K562 (cell line): Measurements from ENCODE around the gene CMTR1. TPM values are rescaled to one million over a fixed set of nuclear protein-coding genes. Genes with fewer than 3 reads are reported as not detected.

Experiments
- ATAC-seq: fragments of 200-7000 bp; cut with Tn5 transposase; 3 replicates; pipeline ENCODE4 v1.9.1; 2020; ENCODE audit warnings: moderate library complexity
- BruUV-seq: library from RNA; stranded (reverse); fragments of 400-500 nt; replicated peaks from 2 replicates; lab custom pipeline; 2021; lab: Mats Ljungman, UMichigan
- CTCF ChIA-PET: fragments of 300-600 bp; formaldehyde crosslinking; extraction: SDS; loops from one replicate; lab custom pipeline; 2021; ENCODE audit warnings: low intra/inter-chr PET ratio; lab: Yijun Ruan, JAX
- POLR2A ChIA-PET: fragments of 300-600, 350-650 bp; sonication (Branson Sonifier 250); formaldehyde crosslinking; extraction: SDS; loops from one replicate; lab custom pipeline; 2021; ENCODE audit warnings: antibody characterized with exemption, inconsistent platforms; lab: Yijun Ruan, JAX
- DNase-seq, 4 experiments: peaks; one replicate each; pipeline versions ENCODE4 v3.0.0 to v3.0.0-alpha.2; 2011 to 2018; ENCODE audit warnings: low spot score in 3 of 4, mixed read lengths in 3 of 4; ENCODE audit errors: extremely low read depth in 1 of 4
- FAIRE-seq: peaks from 2 replicates; lab custom pipeline; 2011; peaks lifted over from hg19 to GRCh38; lab: Jason Lieb, UNC
- H2AFZ ChIP-seq: 2 replicates; pipeline ENCODE4 v1.6.0; 2011; ENCODE audit warnings: low read depth, low read length, control low read depth, inconsistent platforms
- H3K27ac ChIP-seq: fragments of 200-600 bp; 3 replicates; pipeline ENCODE4 v1.8.0; 2011; ENCODE audit warnings: low read depth, mild to moderate bottlenecking, control low read depth, inconsistent platforms, low read length, moderate library complexity, mixed read lengths; ENCODE audit errors: extremely low read depth
- H3K27me3 ChIP-seq, 2 experiments: fragments of 300-600 bp in 1 of 2; 2 replicates in 1 of 2; 3 replicates in 1 of 2; pipeline versions ENCODE4 v1.6.0 to v1.8.0; 2011; ENCODE audit warnings: inconsistent platforms in 2 of 2, low read length in 2 of 2, mild to moderate bottlenecking in 1 of 2, mixed read lengths in 1 of 2, moderate library complexity in 1 of 2; ENCODE audit not compliant: control insufficient read depth in 2 of 2, insufficient read depth in 2 of 2
- H3K36me3 ChIP-seq: fragments of 300-600 bp; 3 replicates; pipeline ENCODE4 v1.8.0; 2011; ENCODE audit warnings: mild to moderate bottlenecking, low read length, inconsistent platforms; ENCODE audit not compliant: control insufficient read depth, insufficient read depth
- H3K4me1 ChIP-seq, 2 experiments: fragments of 200-600 bp in 1 of 2; replicated peaks in 1 of 2; 2 replicates in 1 of 2; 3 replicates in 1 of 2; pipeline versions ENCODE4 v1.5.1 to v1.8.0; 2011; ENCODE audit warnings: inconsistent platforms in 2 of 2, low read length in 2 of 2, mild to moderate bottlenecking in 1 of 2, mixed read lengths in 1 of 2, moderate library complexity in 1 of 2; ENCODE audit not compliant: control insufficient read depth in 2 of 2, insufficient read depth in 2 of 2
- H3K4me2 ChIP-seq: 2 replicates; pipeline ENCODE4 v1.6.1; 2011; ENCODE audit warnings: low read length, control low read depth, inconsistent platforms, mixed read lengths; ENCODE audit not compliant: insufficient read depth
- H3K4me3 ChIP-seq: fragments of 200-600 bp; sonication (generic), shearing (Covaris generic); 2 replicates; pipeline ENCODE4 v1.5.1; 2016; ENCODE audit warnings: control low read depth, inconsistent platforms
- H3K79me2 ChIP-seq: fragments of 200-600 bp; 3 replicates; pipeline ENCODE4 v1.8.0; 2011; ENCODE audit warnings: low read length, inconsistent platforms; ENCODE audit not compliant: control insufficient read depth, insufficient read depth
- H3K9ac ChIP-seq, 2 experiments: 2 replicates each; pipeline versions ENCODE4 v1.6.0 to v1.6.1; 2011; ENCODE audit warnings: low read depth in 2 of 2, low read length in 2 of 2, control low read depth in 1 of 2, inconsistent platforms in 1 of 2, mild to moderate bottlenecking in 1 of 2, mixed read lengths in 1 of 2; ENCODE audit not compliant: insufficient read depth in 1 of 2
- H3K9me1 ChIP-seq: one replicate; pipeline ENCODE4 v1.6.0; 2011; ENCODE audit warnings: inconsistent platforms, mild to moderate bottlenecking, low read length, moderate library complexity; ENCODE audit not compliant: control insufficient read depth, insufficient read depth
- H3K9me3 ChIP-seq: replicated peaks from 2 replicates; pipeline ENCODE4 v1.5.1; 2011; ENCODE audit warnings: low read depth, low read length, inconsistent platforms; ENCODE audit not compliant: control insufficient read depth, insufficient read depth
- H4K20me1 ChIP-seq: replicated peaks from 2 replicates; pipeline ENCODE4 v1.6.1; 2011; ENCODE audit warnings: low read length, inconsistent platforms, mixed read lengths; ENCODE audit not compliant: control insufficient read depth, insufficient read depth
- CTCF ChIP-seq, 3 experiments: IDR thresholded peaks in 2 of 3; conservative IDR thresholded peaks in 1 of 3; 2 replicates each; pipeline ENCODE4 v1.5.1; 2011 to 2012; ENCODE audit warnings: low read length in 3 of 3, mild to moderate bottlenecking in 3 of 3, control low read depth in 2 of 3, improper control_type of control experiment in 1 of 3, inconsistent platforms in 1 of 3, low read depth in 1 of 3, mixed read lengths in 1 of 3, moderate library complexity in 1 of 3; ENCODE audit not compliant: insufficient read depth in 2 of 3
- NFIC ChIP-seq: fragments of 450-650 bp; IDR thresholded peaks from 2 replicates; pipeline ENCODE4 v1.6.1; 2017; ENCODE audit warnings: mild to moderate bottlenecking, inconsistent platforms
- ZNF707 ChIP-seq: fragments of 250-450 bp; sonication (Bioruptor Pico); conservative IDR thresholded peaks from 2 replicates; pipeline ENCODE4 v1.8.0; 2022; ENCODE audit warnings: inconsistent platforms, mild to moderate bottlenecking, moderate library complexity
- WGBS: fragments of 100-300 bp; shearing (Covaris generic); methylation state at CpG from one replicate; pipeline ENCODE4 v1.1.6; 2016; ENCODE audit warnings: low coverage, mixed read lengths; ENCODE audit not compliant: insufficient coverage; ENCODE audit errors: missing lambda C conversion rate; 5-methylcytosine and 5-hydroxymethylcytosine counted together
- in situ Hi-C: fragments of 300-500 bp; cut with MboI; formaldehyde crosslinking; loops from 4 replicates; pipeline ENCODE4 v1.15.0; 2018; ENCODE audit warnings: inconsistent platforms, mixed read lengths
- intact Hi-C: fragments of 100-400 bp; cut with micrococcal nuclease; formaldehyde crosslinking; loops from 2 replicates; pipeline ENCODE4 v1.14.2; 2022
- polyA plus RNA-seq, 8 experiments: library from polyadenylated mRNA; depleted of rRNA in 4 of 8; stranded (reverse) in 5 of 8; unstranded in 3 of 8; fragments of >200 nt; fragmentation: Nextera tagmentation in 2 of 8; fragmentation: Illumina TruSeq in 1 of 8; extraction: Ambion mirVana in 2 of 8; extraction: Trizol in 1 of 8; gene quantifications; 2 replicates each; pipeline versions ENCODE4 v1.2.1 to v1.2.3, GENCODE V29; 2011 to 2014; ENCODE audit warnings: inconsistent platforms in 1 of 8, missing spikeins in 1 of 8
- total RNA-seq, 7 experiments: library from RNA; depleted of rRNA in 6 of 7; stranded (reverse); fragments of >200 nt in 6 of 7; fragmentation: Illumina TruSeq in 2 of 7; extraction: Trizol in 2 of 7; gene quantifications; 2 replicates each; pipeline versions ENCODE4 v1.2.1 to v1.2.3, GENCODE V29; 2011 to 2021; ENCODE audit warnings: low replicate concordance in 1 of 7

CMTR1 gene
- total and polyA plus RNA-seq, 9 of the 15 experiments (the other 6 are each of a cell fraction or from before 2014, with no cell fraction given), result 2.9 to 63.5 (median 49.5) TPM

DNA sequence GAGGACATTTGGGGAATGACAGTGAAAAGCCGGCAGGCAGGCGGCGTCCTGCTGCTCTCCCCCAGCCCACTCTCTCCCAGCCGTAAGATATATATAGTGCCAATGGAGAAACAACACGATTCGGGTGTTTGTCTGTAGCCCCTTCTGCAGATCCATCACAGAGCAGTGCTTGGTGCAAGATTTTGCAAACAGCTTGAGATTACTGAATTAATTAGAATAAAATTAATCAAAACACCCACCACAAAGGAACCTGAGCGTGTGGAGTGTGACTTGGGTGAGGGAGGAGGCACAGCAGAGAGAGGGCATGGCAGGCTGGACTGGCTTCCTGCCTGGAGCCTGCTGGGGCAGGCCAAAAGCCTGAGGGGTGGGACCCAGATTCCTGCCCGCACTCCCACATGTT is 95.5 kb downstream of the CMTR1 start:
- no peaks in the 10 kb centered on the region for H3K9me3 ChIP-seq
- in situ Hi-C loops, result no loop called here
- ATAC-seq, result no peak
- H3K4me3 ChIP-seq, result no peak overlapping the region
- H3K9ac ChIP-seq, result 0 out of 4 replicates have a peak overlapping the region, but pooled peaks of 1 of the 2 experiments have one; percentile 30
- H3K4me2 ChIP-seq, result no peak overlapping the region
- H3K9me1 ChIP-seq, result no peaks in the 10 kb centered on the region
- TF ChIP-seq ZNF707 (CRISPR knock-in tag), result no peak
- TF ChIP-seq NFIC, result no peak
- TF ChIP-seq CTCF (IDR thresholded peaks at IDR 0.05 in 2 of 3, conservative IDR thresholded peaks at IDR 0.05 in 1 of 3; ENCODE audit: insufficient read depth in 2 of 3, low read depth in 1 of 3, low read length in 3 of 3), result peak in 1 of 3 experiments; percentile 12; a peak in 1 of 6 replicates
- TF ChIP-seq, all 486 proteins: peak for 1
- ChIA-PET POLR2A (interaction anchor here (1.1 to 2.3 kb wide), 3 partner anchors 10 to 22 kb away, joined by 3 to 8 read pairs (median 6); no protein-coding TSS in a partner anchor), CTCF (no interaction called here)
- Histone ChIP-seq H3K27me3 (peaks cover 43 to 63% of the 10 kb centered on the region in 2 experiments), H3K79me2 (no peaks in the 10 kb centered on the region), H2AFZ (no peak overlapping the region), H4K20me1 (peaks cover 10% of the 10 kb centered on the region; the same call in 1 of the 2 replicates), H3K4me1 (no peaks in the 10 kb centered on the region), H3K36me3 (no peaks in the 10 kb centered on the region), H3K27ac (no peak overlapping the region)
- WGBS, result 3% methylated on average over 8 of the region's 8 CpGs
- FAIRE-seq (no peak), DNase-seq (no peak)
- no TSS peak for BruUV-seq
- intact Hi-C loops, result no loop called here
